Mesenchymal stem cell (in vitro differentiated cells and primary cell): ENCODE data around the gene RSPO1.

Source experiments
- DNase-seq: peaks from one replicate; pipeline ENCODE4 v3.0.0-alpha.2; 2013
- H2AFZ ChIP-seq: one replicate; pipeline ENCODE4 v1.6.1; 2013; ENCODE audit warnings: low read depth, mild to moderate bottlenecking, control low read depth, inconsistent platforms, low read length, moderate library complexity
- H2AK5ac ChIP-seq: 2 replicates; pipeline ENCODE4 v1.6.1; 2013; ENCODE audit warnings: low read length, moderate library complexity, mild to moderate bottlenecking, inconsistent platforms; ENCODE audit not compliant: severe bottlenecking
- H2BK120ac ChIP-seq: one replicate; pipeline ENCODE4 v1.6.1; 2013; ENCODE audit warnings: low read depth, mild to moderate bottlenecking, inconsistent platforms, low read length, moderate library complexity
- H2BK12ac ChIP-seq, 2 experiments: one replicate each; pipeline ENCODE4 v1.6.1; 2013; ENCODE audit warnings: inconsistent platforms in 2 of 2, low read length in 2 of 2, mild to moderate bottlenecking in 2 of 2, moderate library complexity in 2 of 2, control low read depth in 1 of 2
- H2BK15ac ChIP-seq: one replicate; pipeline ENCODE4 v1.6.1; 2013; ENCODE audit warnings: mild to moderate bottlenecking, low read depth, inconsistent platforms; ENCODE audit not compliant: poor library complexity, severe bottlenecking
- H2BK5ac ChIP-seq: 2 replicates; pipeline ENCODE4 v1.6.1; 2013; ENCODE audit warnings: low read depth, mild to moderate bottlenecking, low read length, control low read depth, inconsistent platforms; ENCODE audit not compliant: poor library complexity, severe bottlenecking
- H3K14ac ChIP-seq, 2 experiments: one replicate each; pipeline ENCODE4 v1.6.1; 2013; ENCODE audit warnings: inconsistent platforms in 2 of 2, low read length in 2 of 2, control low read depth in 1 of 2, mild to moderate bottlenecking in 1 of 2, moderate library complexity in 1 of 2
- H3K18ac ChIP-seq, 2 experiments: one replicate each; pipeline ENCODE4 v1.6.1; 2013; ENCODE audit warnings: inconsistent platforms in 2 of 2, low read length in 2 of 2, control low read depth in 1 of 2, low read depth in 1 of 2, mild to moderate bottlenecking in 1 of 2
- H3K23ac ChIP-seq, 2 experiments: one replicate each; pipeline ENCODE4 v1.6.1; 2013; ENCODE audit warnings: inconsistent platforms in 2 of 2, low read length in 2 of 2, mild to moderate bottlenecking in 2 of 2, moderate library complexity in 2 of 2, control low read depth in 1 of 2
- H3K27ac ChIP-seq: 2 replicates; pipeline ENCODE4 v1.5.1; 2013; ENCODE audit warnings: mild to moderate bottlenecking, moderate library complexity, low read length, control low read depth, inconsistent platforms; ENCODE audit not compliant: poor library complexity, severe bottlenecking
- H3K27me3 ChIP-seq, 2 experiments: 2 replicates each; pipeline versions ENCODE4 v1.6.1 to v1.7.0; 2013; ENCODE audit warnings: low read length in 2 of 2, mild to moderate bottlenecking in 2 of 2, moderate library complexity in 2 of 2, control low read depth in 1 of 2, inconsistent platforms in 1 of 2; ENCODE audit not compliant: control insufficient read depth in 1 of 2, insufficient read depth in 1 of 2
- H3K36me3 ChIP-seq, 2 experiments: 2 replicates each; pipeline versions ENCODE4 v1.6.1 to v1.7.0; 2013; ENCODE audit warnings: low read length in 2 of 2, control low read depth in 1 of 2, inconsistent platforms in 1 of 2, low read depth in 1 of 2, mild to moderate bottlenecking in 1 of 2; ENCODE audit not compliant: insufficient read depth in 2 of 2, control insufficient read depth in 1 of 2
- H3K4ac ChIP-seq, 2 experiments: one replicate each; pipeline ENCODE4 v1.6.1; 2013; ENCODE audit warnings: inconsistent platforms in 2 of 2, low read length in 2 of 2, mild to moderate bottlenecking in 2 of 2, moderate library complexity in 2 of 2, control low read depth in 1 of 2, low read depth in 1 of 2
- H3K4me1 ChIP-seq: 2 replicates; pipeline ENCODE4 v1.6.1; 2013; ENCODE audit warnings: low read depth, low read length, control low read depth; ENCODE audit not compliant: control insufficient read depth, insufficient read depth
- H3K4me2 ChIP-seq: 2 replicates; pipeline ENCODE4 v1.6.1; 2013; ENCODE audit warnings: low read length, mild to moderate bottlenecking, inconsistent platforms; ENCODE audit not compliant: poor library complexity, severe bottlenecking
- H3K4me3 ChIP-seq, 2 experiments: 2 replicates each; pipeline versions ENCODE4 v1.5.1 to v1.7.0; 2013; ENCODE audit warnings: low read length in 2 of 2, mild to moderate bottlenecking in 2 of 2, control low read depth in 1 of 2, low read depth in 1 of 2; ENCODE audit not compliant: insufficient read depth in 1 of 2
- H3K79me1 ChIP-seq: replicated peaks from 2 replicates; pipeline ENCODE4 v1.6.1; 2013; ENCODE audit warnings: mild to moderate bottlenecking, control low read depth, low read length, inconsistent platforms; ENCODE audit not compliant: poor library complexity, severe bottlenecking
- H3K9ac ChIP-seq: 2 replicates; pipeline ENCODE4 v1.7.0; 2013; ENCODE audit warnings: mild to moderate bottlenecking, low read length, moderate library complexity
- H3K9me3 ChIP-seq: 2 replicates; pipeline ENCODE4 v1.7.0; 2013; ENCODE audit warnings: mild to moderate bottlenecking, low read length; ENCODE audit not compliant: control insufficient read depth
- H4K8ac ChIP-seq: one replicate; pipeline ENCODE4 v1.6.1; 2013; ENCODE audit warnings: inconsistent platforms, mild to moderate bottlenecking, low read length, moderate library complexity
- H4K91ac ChIP-seq: one replicate; pipeline ENCODE4 v1.6.1; 2013; ENCODE audit warnings: mild to moderate bottlenecking, low read length, inconsistent platforms
- WGBS: methylation state at CpG from one replicate; pipeline ENCODE4 v1.1.7; 2013; ENCODE audit warnings: mixed read lengths; 5-methylcytosine and 5-hydroxymethylcytosine counted together

RSPO1 gene

GRCh38 chr1:37605061-37605650 lies 29.5 kb downstream of the RSPO1 start:
- Histone ChIP-seq H3K9ac (no peak overlapping the region), H3K36me3 (no peaks in the 10 kb centered on the region), H3K79me1 (no peaks in the 10 kb centered on the region), H3K23ac (no peak overlapping the region), H2AFZ (no peak overlapping the region), H3K4me3 (no peak overlapping the region), H3K27ac (no peak overlapping the region), H2BK120ac (no peak overlapping the region), H4K8ac (no peak overlapping the region), H3K18ac (no peak overlapping the region), H3K14ac (no peak overlapping the region), H3K27me3 (peaks cover 47 to 76% of the 10 kb centered on the region in 2 experiments), H3K4me2 (no peak overlapping the region), H2BK15ac (no peak overlapping the region), H2BK12ac (no peak overlapping the region), H4K91ac (peak overlapping the region; percentile 11), H3K9me3 (no peaks in the 10 kb centered on the region), H2AK5ac (no peak overlapping the region), H3K4me1 (no peaks in the 10 kb centered on the region), H3K4ac (no peak overlapping the region), H2BK5ac (no peak overlapping the region)
- 66% methylated on average over 12 of the region's 12 CpGs for WGBS
- DNase-seq, result no peak

- no peaks in the 10 kb centered on the region for H3K36me3 ChIP-seq
- peak; percentile 43 for DNase-seq
- H2AK5ac ChIP-seq, result no peak overlapping the region
- 33% methylated on average over 6 of the region's 8 CpGs for WGBS
- H4K8ac ChIP-seq, result no peak overlapping the region
- no peak overlapping the region for H3K14ac ChIP-seq
- H3K9me3 ChIP-seq, result no peaks in the 10 kb centered on the region
- no peaks in the 10 kb centered on the region for H3K4me1 ChIP-seq
- H3K4me3 ChIP-seq, result no peak overlapping the region
- H2BK12ac ChIP-seq, result no peak overlapping the region
- no peak overlapping the region for H2BK120ac ChIP-seq
- H2BK15ac ChIP-seq, result no peak overlapping the region
- H3K27ac ChIP-seq, result no peak overlapping the region
- peaks cover 31 to 56% of the 10 kb centered on the region in 2 experiments for H3K27me3 ChIP-seq
- no peak overlapping the region for H2BK5ac ChIP-seq
- no peak overlapping the region for H3K23ac ChIP-seq
- H3K79me1 ChIP-seq, result no peaks in the 10 kb centered on the region
- no peak overlapping the region for H3K4me2 ChIP-seq
- H3K18ac ChIP-seq, result no peak overlapping the region
- no peak overlapping the region for H3K9ac ChIP-seq
- no peak overlapping the region for H4K91ac ChIP-seq
- no peak overlapping the region for H3K4ac ChIP-seq
- H2AFZ ChIP-seq, result no peak overlapping the region
Measured at GRCh38 chr1:37602750-37603694, 31.7 kb downstream of the RSPO1 start.

GRCh38 chr1:37601441-37601840 lies 33.3 kb downstream of the RSPO1 start:
- Histone ChIP-seq H3K23ac (no peak overlapping the region), H3K18ac (no peak overlapping the region), H3K14ac (no peak overlapping the region)

GRCh38 chr1:37599940-37600339 lies 34.8 kb downstream of the RSPO1 start:
- Histone ChIP-seq H3K4me2 (no peak overlapping the region), H4K8ac (no peak overlapping the region)
- WGBS, result 86% methylated on average over 5 of the region's 5 CpGs

More at GRCh38 chr1:37601441-37601840, 33.3 kb downstream of the RSPO1 start:
- H3K4me3 ChIP-seq, result no peak overlapping the region
- H2BK5ac ChIP-seq, result no peak overlapping the region
- H3K4ac ChIP-seq, result no peak overlapping the region
- no peaks in the 10 kb centered on the region for H3K4me1 ChIP-seq
- H3K4me2 ChIP-seq, result no peak overlapping the region
- no peak overlapping the region for H2AFZ ChIP-seq
- H2BK120ac ChIP-seq, result no peak overlapping the region
- H2BK15ac ChIP-seq, result no peak overlapping the region
- no peak overlapping the region for H2BK12ac ChIP-seq
- H4K8ac ChIP-seq, result no peak overlapping the region
- H3K36me3 ChIP-seq, result no peaks in the 10 kb centered on the region
- no peak for DNase-seq
- peaks cover 16 to 40% of the 10 kb centered on the region in 2 experiments for H3K27me3 ChIP-seq
- H3K27ac ChIP-seq, result no peak overlapping the region
- no peaks in the 10 kb centered on the region for H3K79me1 ChIP-seq
- H3K9me3 ChIP-seq, result no peaks in the 10 kb centered on the region
- H2AK5ac ChIP-seq, result no peak overlapping the region
- no peak overlapping the region for H3K9ac ChIP-seq
- no peak overlapping the region for H4K91ac ChIP-seq

More at GRCh38 chr1:37599940-37600339, 34.8 kb downstream of the RSPO1 start:
- no peak overlapping the region for H4K91ac ChIP-seq
- no peaks in the 10 kb centered on the region for H3K9me3 ChIP-seq
- H3K4ac ChIP-seq, result no peak overlapping the region
- H2AFZ ChIP-seq, result no peak overlapping the region
- no peaks in the 10 kb centered on the region for H3K79me1 ChIP-seq
- no peak overlapping the region for H2BK15ac ChIP-seq
- no peaks in the 10 kb centered on the region for H3K4me1 ChIP-seq
- no peak overlapping the region for H2AK5ac ChIP-seq
- H2BK5ac ChIP-seq, result no peak overlapping the region
- no peak overlapping the region for H3K18ac ChIP-seq
- no peak overlapping the region for H3K27ac ChIP-seq
- DNase-seq, result no peak
- H3K23ac ChIP-seq, result no peak overlapping the region
- no peak overlapping the region for H2BK120ac ChIP-seq
- no peak overlapping the region for H3K9ac ChIP-seq
- peaks cover 11 to 28% of the 10 kb centered on the region in 2 experiments for H3K27me3 ChIP-seq
- H3K4me3 ChIP-seq, result no peak overlapping the region
- H3K14ac ChIP-seq, result no peak overlapping the region
- H3K36me3 ChIP-seq, result no peaks in the 10 kb centered on the region
- H2BK12ac ChIP-seq, result no peak overlapping the region
